ENCODE results near the gene ANXA3. TPM values are rescaled to one million over a fixed set of nuclear protein-coding genes. Genes with fewer than 3 reads are reported as not detected.

Gene ANXA3
- polyA plus RNA-seq, 3 donors: 0.31 to 0.64 (median 0.55) TPM

- Histone ChIP-seq H3K36me3 (replicated peaks in 1 of 2; ENCODE audit: control insufficient read depth in 1 of 2, insufficient read depth in 2 of 2, low read length in 2 of 2) (no peaks in the 10 kb centered on the region), H3K9me3 (replicated peaks in 1 of 2; ENCODE audit: control insufficient read depth in 1 of 2, insufficient read depth in 1 of 2, low read length in 2 of 2) (no peaks in the 10 kb centered on the region), H3K27ac (ENCODE audit: low read depth in 1 of 2, low read length in 2 of 2) (no peak overlapping the region), H3K9ac (ENCODE audit: insufficient read depth, low read length, poor library complexity, severe bottlenecking) (no peak overlapping the region), H2AFZ (ENCODE audit: insufficient read depth, low read depth, low read length, poor library complexity, severe bottlenecking) (no peak overlapping the region), H3K4me3 (replicated peaks in 1 of 3; ENCODE audit: low read depth in 2 of 3, low read length in 3 of 3) (no peak overlapping the region), H3K27me3 (ENCODE audit: control insufficient read depth in 2 of 2, insufficient read depth in 2 of 2, low read length in 2 of 2) (no peaks in the 10 kb centered on the region), H3K4me1 (ENCODE audit: control insufficient read depth in 1 of 2, insufficient read depth in 2 of 2, low read length in 2 of 2) (no peaks in the 10 kb centered on the region), H4K20me1 (ENCODE audit: insufficient read depth, low read length) (no peaks in the 10 kb centered on the region), H3K4me2 (replicated peaks; ENCODE audit: extremely low read depth, low read length, poor library complexity, severe bottlenecking) (no peak overlapping the region), H3K79me2 (ENCODE audit: insufficient read depth, low read length) (no peaks in the 10 kb centered on the region)
- Mint-ChIP-seq H3K36me3 (no peaks in the 10 kb centered on the region), H3K4me1 (no peaks in the 10 kb centered on the region), H3K27ac (no peak overlapping the region), H3K4me3 (no peak overlapping the region), H3K9me3 (peaks cover 0 to 8% (median 5%) of the 10 kb centered on the region in 7 donors), H3K27me3 (ENCODE audit: low read depth in 3 of 3) (peaks cover 0 to 2% (median 1%) of the 10 kb centered on the region in 3 donors)
- no peak for TF ChIP-seq CTCF (IDR thresholded peaks at IDR 0.05)
- DNase-seq: no peak
- no CpG with 5 or more reads among the region's 2 CpGs for WGBS (ENCODE audit: insufficient coverage)
- intact Hi-C loops (cut with micrococcal nuclease): no loop called here
These were observed 42.5 kb upstream of the ANXA3 start for GRCh38 chr4:78509043-78509442.

DNA sequence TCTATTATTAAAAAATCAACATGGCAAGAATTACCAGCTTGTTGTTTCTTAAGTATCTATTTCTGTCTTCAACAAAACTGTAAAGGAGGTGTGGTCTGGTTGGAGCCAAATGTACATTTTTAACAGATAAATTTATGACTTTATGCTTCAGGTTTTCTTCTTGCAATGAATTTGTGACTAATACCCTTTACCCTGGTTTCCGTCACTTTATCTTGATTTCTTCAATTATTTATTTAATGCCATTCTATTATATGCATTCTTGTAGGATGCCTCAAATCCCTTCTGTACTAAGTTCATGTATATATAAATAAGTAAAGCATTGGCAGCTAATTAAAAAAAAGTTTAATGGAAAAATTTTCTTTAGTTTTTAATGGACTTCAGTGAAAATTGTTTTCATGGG lies 41.5 kb upstream of the ANXA3 start:
- no peak overlapping the region for H3K4me3 ChIP-seq (replicated peaks in 1 of 3; ENCODE audit: low read depth in 2 of 3, low read length in 3 of 3)
- Mint-ChIP-seq H3K27me3 (ENCODE audit: low read depth in 3 of 3) (peaks cover 0 to 1% (median 0%) of the 10 kb centered on the region in 3 donors), H3K36me3 (no peaks in the 10 kb centered on the region), H3K27ac (no peak overlapping the region), H3K9me3 (peaks cover 0 to 8% (median 5%) of the 10 kb centered on the region in 7 donors), H3K4me3 (no peak overlapping the region), H3K4me1 (no peaks in the 10 kb centered on the region)
- no peaks in the 10 kb centered on the region for H3K79me2 ChIP-seq (ENCODE audit: insufficient read depth, low read length)
- WGBS (ENCODE audit: insufficient coverage): no CpG with 5 or more reads among the region's 1 CpG
- H3K4me1 ChIP-seq (ENCODE audit: control insufficient read depth in 1 of 2, insufficient read depth in 2 of 2, low read length in 2 of 2): no peaks in the 10 kb centered on the region
- no peak overlapping the region for H2AFZ ChIP-seq (ENCODE audit: insufficient read depth, low read depth, low read length, poor library complexity, severe bottlenecking)
- no peaks in the 10 kb centered on the region for H3K27me3 ChIP-seq (ENCODE audit: control insufficient read depth in 2 of 2, insufficient read depth in 2 of 2, low read length in 2 of 2)
- no peak overlapping the region for H3K9ac ChIP-seq (ENCODE audit: insufficient read depth, low read length, poor library complexity, severe bottlenecking)
- H3K9me3 ChIP-seq (replicated peaks in 1 of 2; ENCODE audit: control insufficient read depth in 1 of 2, insufficient read depth in 1 of 2, low read length in 2 of 2): no peaks in the 10 kb centered on the region
- no peak overlapping the region for H3K4me2 ChIP-seq (replicated peaks; ENCODE audit: extremely low read depth, low read length, poor library complexity, severe bottlenecking)
- H4K20me1 ChIP-seq (ENCODE audit: insufficient read depth, low read length): no peaks in the 10 kb centered on the region
- no peak for DNase-seq
- no peak for TF ChIP-seq CTCF (IDR thresholded peaks at IDR 0.05)
- no peaks in the 10 kb centered on the region for H3K36me3 ChIP-seq (replicated peaks in 1 of 2; ENCODE audit: control insufficient read depth in 1 of 2, insufficient read depth in 2 of 2, low read length in 2 of 2)
- intact Hi-C loops (cut with micrococcal nuclease): no loop called here
- H3K27ac ChIP-seq (ENCODE audit: low read depth in 1 of 2, low read length in 2 of 2): no peak overlapping the region
